Hindlimb muscle (tissue), 1 donor: Measurements from ENCODE around the gene C3orf33. TPM values are rescaled to one million over a fixed set of nuclear protein-coding genes. Genes with fewer than 3 reads are reported as not detected.
"Not testable (repeated sequence)": the region's sequence is repeated elsewhere in the genome, so short reads cannot be mapped to it uniquely, and the experiment has no call there.

Experiments used
- DNase-seq: peaks from one replicate; pipeline ENCODE4 v3.0.0-alpha.2; 2013
- polyA plus RNA-seq: library from polyadenylated mRNA; unstranded; fragments of 120-200 nt; gene quantifications from one replicate; pipeline ENCODE4 v1.2.1, GENCODE V29; 2013; ENCODE audit not compliant: insufficient read length

Gene C3orf33, protein sequence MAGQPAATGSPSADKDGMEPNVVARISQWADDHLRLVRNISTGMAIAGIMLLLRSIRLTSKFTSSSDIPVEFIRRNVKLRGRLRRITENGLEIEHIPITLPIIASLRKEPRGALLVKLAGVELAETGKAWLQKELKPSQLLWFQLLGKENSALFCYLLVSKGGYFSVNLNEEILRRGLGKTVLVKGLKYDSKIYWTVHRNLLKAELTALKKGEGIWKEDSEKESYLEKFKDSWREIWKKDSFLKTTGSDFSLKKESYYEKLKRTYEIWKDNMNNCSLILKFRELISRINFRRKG
- 3.8 TPM for polyA plus RNA-seq

DNA sequence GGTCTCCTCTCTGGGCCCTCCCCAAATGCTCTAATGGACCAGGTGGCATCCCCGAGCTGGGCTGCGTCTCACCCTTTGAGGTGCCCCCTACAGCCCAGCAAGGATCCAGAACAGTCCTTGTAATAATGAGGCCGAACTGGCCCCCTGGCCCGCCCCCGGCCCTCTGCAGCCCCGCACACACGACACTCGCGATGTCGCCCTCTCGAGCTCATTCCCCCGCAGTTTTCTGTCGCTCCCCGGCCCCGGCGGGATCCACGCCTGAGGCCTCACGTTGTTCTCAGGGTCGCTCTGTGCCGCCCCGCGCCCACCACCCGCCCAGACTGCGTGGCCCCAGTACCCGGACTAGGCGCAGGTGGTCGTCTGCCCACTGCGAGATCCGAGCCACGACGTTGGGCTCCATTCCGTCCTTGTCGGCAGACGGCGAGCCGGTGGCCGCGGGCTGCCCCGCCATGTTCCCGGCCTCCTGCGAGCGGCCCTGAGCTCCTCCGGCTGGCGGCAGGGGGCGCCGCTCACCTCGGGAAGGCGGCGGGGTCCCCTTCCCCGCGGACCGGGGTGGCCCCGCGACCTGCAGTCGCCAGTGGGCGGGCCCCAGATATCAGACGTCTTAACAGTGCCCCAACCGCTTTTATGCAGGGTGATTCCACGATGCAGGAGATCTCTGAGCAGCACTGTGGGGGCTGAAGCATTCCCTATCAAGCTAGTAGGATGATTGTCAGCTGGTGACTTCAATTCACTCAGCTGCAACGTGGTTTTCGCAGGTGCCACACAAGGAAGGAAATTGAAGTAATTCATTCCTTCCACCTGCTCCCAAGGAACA, at the start of gene C3orf33:
Gene C3orf33 (minus strand): TSS at position 477 of the 817 bp plus-strand sequence. CDS start 26 bp downstream, at position 451.
- peak; percentile 76 for DNase-seq

DNA sequence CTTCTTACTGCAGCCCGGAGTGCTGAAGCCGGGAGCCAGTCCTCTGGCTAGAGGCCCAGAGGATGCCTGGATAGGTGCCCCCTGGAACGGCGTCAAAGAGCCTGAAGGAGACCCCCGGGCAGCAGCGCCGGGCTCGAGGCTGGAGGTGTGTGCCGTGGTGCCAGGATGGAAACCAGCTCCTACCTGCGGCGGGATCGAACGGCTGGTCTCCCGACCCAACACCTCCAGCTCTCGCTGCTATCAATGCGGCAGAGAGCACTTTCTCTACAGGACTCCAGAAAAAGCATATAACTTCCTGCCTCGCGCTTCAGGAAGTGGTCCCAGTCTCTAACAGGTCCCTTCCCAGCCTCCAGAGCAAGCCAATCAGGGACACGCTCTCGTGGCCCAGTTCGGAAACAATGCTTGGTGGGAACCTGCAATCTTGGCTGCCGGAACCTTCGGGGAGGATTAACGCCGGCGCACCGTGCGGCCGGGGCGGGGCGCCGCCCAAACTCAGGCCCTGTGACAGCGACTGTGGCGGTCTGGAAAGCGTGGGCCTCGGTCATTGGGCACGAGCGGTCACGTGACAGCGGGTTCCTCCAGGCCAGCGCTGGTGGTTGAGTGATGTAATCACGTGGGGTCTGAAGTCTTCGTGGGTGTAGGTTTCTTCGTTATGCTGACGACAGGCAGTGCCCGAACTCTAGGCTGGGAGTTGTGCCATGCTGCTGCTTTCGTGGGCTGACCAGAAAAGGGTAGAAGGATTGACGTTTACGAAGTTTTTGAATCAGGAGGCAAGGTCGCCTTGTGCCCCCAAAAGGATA, 48.3 kb upstream of the C3orf33 start, which contains the start of gene SLC33A1:
Gene SLC33A1 (minus strand): TSS at position 287 of the 800 bp plus-strand sequence. CDS start 430 bp downstream, outside the sequence.
- DNase-seq = peak; percentile 100

DNA sequence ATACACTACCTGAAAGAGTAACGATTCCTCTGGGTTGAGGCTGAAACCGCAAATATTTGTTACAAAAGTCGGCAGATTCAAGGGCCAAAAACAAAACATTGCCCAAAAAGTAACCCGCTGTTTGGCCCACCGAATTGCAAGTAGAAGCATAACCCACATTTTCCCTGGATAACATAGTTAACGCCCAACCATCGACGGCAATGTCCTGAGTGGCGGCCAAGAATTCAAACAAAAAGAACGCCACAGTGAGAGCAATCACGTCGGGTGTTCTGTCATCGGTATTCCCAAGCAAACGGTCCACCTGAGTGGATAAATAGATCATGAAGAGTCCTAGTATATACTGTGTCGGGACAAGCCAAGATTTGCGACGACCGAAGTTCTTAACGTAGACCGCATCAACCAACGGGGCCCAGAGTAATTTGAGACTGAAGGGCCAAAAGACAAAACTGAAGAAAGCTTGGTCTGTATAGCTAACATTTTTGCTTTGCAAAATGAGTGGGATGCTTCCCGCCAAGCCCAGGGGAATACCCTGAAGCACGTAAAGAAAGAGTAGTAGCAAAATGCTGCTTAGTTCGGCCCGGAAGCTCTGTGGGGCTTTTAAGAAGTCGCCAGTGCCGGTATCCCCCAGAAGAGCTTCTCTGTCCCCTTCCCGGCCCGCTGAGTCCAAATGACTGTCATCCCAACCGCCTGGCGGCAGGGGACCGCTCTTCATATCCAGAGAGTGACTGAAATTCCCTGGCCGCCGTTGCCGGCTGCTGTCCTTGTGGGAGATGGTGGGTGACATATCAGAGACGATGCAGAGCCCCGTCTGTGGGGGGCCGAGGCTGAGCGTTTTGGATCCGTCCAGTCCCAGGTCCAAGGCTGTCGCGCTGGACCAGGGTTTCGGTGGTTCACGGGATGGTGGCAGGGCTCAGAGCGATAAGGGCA, 47.4 kb upstream of the C3orf33 start:
- no peak for DNase-seq

DNA sequence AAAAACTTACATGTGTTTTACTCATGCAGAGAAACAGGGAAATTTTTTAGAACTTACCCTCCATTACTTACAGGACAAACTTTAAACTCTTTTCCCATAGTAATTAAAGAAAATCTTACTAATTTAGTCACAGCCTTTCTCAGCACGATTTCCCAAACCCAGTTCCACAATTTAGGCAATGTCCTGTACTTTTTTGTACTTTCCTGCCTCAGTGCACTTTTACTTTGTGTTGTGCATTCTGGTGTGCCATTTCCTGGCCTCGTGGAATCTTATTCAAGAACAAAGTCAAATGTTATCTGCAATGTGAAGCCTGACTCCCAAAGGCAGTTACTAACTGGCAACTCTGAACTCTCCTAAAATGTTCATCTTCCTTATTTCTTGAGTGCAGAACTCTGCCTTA, 46.3 kb upstream of the C3orf33 start:
- no peak for DNase-seq

DNA sequence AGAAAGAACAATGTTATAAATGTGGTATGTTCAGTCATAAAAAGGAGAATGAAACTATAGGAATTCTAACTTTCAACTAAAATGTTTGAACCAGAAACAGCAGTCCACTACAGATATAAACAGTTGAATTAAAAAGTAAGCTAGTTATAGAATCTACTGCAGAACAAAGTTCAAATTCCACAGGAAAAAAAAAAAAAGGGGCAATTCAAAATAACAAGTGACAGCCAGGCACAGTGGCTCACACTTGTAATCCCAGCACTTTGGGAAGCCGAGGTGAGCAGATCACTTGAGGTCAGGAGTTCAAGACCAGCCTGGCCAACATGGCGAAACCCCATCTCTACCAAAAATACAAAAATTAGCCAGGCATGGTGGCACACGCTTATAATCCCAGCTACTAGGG, 43.3 kb upstream of the C3orf33 start:
- DNase-seq = not testable (repeated sequence)

DNA sequence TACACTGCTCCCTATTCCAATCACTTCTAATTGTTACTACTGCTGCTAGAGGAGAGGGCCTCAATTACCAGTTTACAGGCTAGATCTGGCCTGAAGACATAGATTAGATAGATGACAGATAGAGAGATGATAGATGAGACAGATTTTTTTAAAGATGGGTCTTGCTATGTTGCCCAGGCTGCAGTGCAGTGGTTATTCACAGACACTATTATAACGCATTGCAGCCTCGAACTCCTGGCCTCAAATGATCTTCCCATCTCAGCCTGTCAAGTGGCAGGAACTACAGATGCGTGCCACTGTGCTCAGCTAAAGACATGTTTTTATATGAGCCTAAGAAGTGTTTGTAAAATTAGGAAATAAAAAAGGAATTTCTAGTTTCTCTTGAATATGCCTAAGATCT, 41.9 kb upstream of the C3orf33 start:
- no peak for DNase-seq

DNA sequence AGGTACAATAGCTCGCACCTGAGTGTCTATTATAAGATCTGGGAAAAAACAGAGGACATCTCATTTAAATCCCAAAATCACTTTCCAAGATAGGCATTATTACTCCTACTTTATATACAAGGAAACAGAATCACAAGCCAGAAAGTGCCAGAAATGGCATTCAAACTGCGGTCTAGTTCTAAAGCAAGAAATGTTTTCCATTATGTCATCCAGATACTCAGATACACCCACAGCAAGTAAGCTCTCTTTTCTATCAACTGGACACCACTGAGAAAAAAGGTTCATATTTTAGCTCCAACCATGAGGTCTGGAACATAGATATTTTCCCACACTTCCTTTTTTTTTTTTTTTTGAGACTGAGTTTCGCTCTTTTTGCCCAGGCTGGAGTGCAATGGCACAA, 40.0 kb upstream of the C3orf33 start:
- DNase-seq = no peak

DNA sequence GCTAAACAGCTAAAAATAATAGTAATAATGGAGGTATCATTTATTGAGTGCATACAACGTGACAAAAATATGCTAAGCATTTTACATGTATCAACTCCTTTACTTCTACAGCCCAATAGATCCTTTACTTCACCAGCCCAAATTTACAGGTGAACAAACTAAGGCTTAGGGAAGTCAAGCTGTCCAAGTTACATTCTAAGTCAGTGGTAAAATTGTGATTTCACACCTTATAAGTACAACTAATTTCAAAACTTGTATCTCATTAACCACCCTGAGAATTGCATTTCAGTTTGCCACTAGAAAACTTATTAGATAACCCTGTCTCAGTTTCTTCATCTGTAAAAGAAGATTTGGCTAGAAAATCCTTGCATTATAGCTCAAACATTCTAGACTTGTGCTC, 37.5 kb upstream of the C3orf33 start:
- no peak for DNase-seq

DNA sequence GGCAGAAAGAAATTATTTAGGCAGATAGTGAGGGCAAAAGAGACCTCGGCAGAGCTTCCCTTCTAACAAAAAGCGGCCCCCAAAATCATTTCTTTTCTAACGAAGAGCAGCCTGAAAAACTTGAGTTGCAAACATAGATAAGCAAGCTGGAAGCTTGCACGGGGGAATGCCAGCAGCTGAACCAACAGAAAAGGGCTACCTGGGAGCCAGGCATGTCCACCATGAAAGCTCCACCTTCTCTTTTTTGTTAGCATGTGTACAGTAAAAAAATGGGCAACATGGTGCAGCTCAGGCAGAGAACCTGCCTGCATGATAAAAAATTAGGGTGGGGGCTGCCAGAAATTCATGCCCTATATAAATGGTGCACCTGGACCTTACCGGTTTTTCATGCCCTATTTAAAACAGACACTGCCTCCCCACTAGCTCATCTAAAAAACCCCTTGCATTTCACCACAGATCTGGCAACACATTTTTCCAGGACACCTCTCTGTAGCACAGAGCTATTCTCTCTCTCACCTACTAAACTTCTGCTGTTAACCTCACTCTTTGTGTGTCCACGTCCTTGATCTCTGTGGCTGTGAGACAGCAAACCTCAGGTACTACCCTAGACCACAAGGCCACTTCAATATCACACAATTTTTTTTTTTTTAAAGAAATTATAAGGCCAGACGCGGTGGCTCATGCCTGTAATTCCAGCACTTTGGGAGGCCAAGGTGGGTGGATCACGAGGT, 29.4 kb upstream of the C3orf33 start:
- DNase-seq = no peak

DNA sequence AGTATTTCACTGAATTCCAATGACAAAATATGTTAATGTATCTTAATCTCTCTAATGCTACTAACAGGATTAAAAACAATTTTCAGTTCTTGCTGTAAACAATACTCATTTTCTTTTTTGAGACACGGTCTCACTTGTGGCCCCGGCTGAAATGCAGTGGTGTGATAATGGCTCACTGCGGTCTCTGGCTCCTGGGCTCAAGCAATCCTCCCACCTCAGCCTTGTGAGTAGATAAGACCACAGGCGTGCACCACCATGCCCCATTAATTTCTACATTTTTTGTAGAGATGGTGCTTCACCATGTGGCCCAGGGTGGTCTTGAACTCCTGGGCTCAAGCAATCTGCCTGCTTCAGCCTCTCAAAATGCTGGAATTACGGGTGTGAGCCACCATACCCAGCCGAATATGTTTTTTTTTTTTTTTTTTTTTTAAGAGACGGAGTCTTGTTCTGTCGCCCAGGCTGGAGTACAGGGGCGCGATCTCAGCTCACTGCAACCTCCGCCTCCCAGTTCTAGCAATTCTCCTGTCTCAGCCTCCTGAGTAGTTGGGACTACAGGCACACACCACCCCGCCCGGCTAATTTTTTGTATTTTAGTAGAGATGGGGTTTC, 22.5 kb upstream of the C3orf33 start:
- DNase-seq = not testable (repeated sequence)

DNA sequence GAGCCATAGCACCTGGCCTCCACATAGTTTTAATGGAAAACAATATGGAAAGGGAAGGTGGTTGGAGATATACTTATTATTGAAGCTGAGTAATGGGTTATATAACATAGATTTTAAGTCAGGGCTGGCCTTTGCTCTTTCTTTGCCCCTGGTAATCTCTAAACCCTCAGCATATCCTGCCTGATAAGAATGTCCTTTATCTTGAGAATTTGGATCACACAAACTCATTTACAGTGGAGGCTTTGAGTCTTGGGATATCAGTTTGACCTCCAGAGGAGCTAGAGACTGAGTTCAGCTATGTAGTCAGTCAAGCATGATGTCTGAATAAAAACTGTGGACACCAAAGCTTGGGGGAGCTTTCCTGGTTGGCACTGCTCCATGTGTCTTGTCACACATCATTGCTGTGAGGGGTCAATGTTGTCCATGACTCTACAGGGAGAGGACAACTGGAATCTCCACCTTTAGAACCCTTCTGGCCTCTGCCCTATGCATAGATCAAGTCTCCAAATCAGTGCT, 9.0 kb upstream of the C3orf33 start:
- DNase-seq = no peak

DNA sequence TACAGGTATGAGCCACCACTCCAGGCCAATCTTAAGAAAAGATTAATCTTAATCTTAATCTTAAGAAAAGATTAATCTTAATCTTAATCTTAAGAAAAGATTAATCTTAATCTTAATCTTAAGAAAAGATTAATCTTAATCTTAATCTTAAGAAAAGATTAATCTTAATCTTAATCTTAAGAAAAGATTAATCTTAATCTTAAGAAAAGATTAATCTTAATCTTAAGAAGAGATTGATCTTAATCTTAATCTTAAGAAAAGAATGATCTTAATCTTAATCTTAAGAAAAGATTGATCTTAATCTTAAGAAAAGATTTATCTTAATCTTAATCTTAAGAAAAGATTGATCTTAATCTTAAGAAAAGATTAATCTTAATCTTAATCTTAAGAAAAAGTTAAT, 7.1 kb upstream of the C3orf33 start:
- DNase-seq = not testable (repeated sequence)

DNA sequence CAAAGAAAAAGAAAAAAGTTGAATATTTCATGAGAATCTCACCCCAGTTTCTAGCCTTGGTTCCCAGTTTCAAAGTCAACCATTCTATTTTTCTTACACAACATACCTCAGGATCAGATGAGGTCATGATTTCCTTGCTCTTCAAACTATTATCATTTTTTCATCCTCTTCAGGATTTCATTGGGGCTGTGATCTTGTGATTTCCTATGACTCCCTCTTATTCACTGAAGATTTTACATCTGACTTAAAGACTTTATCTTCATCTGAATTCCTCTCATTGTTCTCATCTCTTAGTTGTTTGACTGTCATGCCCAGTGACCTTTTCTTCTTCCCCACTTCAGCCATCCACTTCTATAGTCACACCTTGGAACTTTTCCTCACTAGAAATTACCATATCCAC, 3.1 kb upstream of the C3orf33 start:
- DNase-seq = no peak

DNA sequence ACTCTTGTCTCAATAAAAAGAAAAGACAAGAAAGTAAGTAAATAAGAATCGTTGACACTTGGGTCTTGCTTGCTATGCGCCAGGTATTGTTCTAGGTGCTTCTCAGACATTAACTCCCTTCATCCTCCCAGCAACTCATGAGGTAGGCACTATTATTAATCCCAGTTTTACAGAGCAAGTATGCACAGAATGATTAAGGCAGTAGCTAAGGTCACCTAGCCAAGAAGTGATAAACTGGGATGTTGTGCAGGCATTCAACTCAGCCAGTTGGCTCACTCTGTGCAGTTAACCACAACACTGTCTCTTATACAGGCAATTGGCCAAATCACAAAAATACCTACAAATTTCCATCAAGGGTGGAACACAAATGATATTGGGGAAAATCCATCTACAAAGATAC, 1.7 kb upstream of the C3orf33 start:
- no peak for DNase-seq

DNA sequence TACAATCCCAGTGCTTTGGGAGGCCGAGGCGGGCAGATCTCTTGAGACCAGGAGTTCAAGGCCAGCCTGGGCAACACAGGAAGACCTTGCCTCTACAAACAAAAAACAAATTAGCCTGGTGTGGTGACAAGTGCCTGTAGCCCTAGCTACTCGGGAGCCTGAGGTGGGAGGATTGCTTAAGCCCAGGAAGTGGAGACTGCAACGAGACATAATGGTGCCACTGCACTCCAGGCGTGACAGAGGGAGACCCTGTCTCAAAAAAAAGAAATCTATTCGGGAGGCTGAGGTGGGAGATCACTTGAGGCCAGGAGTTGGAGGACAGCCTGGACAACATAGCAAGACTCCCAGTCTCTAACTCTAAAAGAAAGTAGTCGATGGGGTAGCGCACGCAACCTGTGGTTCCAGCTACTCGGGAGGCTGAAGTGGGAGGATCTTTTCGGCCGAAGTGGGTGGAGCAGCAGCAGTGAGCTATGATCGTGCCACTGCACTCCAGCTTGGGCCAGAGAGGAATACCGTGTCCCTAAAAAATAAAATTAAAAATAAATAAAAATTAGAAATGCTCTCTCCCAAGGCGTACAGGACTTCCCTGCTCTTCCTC, 775 bp downstream of the C3orf33 start:
- DNase-seq = no peak

DNA sequence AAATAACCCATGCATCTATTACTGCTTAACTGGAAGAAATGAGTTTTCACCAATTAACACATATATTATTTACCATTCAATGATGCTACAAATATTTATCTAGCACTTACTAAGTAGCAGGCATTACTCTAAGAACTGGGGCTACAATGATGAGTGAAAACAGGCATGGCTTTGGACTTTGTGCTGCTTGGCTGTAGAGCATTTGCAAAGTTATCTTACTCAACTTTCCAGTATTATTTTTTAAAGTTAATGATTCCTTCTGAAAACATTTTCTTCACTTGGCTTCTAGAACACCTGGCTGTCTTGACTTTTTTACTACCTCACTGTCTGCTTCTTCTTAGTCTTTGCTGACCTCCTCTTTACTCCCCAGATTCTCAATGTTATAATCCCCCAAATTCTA, 1.8 kb downstream of the C3orf33 start:
- DNase-seq = no peak

DNA sequence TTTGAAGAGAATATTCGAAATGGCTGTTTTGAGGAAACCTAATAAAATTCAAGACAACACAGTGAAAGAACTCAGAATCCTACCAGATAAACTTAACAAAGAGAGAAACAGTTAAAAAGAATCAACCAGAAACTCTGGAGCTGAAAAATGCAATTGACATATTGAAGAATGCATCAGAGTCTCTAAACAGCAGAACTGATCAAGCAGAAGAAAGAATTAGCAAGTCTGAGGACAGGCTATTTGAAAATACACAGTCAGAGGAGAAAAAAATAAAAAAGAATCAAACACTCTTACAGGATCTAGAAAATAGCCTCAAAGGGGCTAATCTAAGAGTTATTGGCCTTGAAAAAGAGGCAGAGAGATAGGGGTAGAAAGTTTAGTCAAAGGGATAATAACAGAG, 13.5 kb downstream of the C3orf33 start:
- no peak for DNase-seq

DNA sequence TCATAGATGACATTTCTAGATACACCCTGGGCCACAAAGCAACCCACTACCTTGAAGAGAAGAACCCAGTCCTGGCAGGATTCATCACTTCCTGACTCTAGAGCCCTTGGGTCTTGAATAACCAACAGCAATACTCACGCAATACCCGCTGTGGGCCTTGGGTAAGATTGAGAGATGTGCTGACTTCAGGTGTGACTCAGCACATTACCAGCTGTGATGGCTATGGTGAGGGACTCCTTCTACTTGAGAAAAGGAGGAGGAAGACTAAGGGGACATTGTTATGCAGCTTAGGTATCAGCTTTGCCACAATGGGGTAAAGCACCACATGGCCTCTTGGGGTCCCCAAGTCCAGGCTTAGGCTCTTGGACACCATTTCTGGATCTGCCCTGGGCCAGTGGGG, 14.9 kb downstream of the C3orf33 start:
- DNase-seq = no peak

DNA sequence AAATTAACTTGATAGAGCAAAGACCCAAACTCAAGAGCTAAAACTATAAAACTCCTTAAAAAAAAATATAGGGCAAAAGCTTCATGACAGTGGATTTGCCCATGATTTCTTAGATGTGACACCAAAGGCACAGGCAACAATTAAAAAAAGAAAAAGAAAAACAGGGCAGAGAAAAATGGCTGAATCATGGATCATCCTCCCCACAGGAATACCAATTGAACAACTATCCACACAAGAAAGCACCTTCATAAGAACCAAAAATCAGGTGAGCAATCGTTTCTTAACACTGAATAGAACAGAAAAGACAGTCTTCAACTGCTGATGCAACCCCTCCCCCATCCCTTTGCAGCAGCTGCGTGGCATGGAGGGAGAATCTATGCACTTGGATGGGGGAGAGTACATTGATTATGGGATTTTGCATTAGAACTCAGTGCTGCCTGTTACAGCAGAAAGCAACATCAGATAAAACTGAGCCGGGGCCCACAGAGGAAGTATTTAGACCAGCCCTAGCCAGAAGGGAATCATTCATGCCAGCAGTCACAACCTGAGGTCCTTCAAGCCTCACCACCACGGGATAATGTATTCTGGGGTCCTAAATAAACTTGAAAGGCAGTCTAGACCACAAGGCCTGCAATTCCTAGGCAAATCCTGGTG, 15.7 kb downstream of the C3orf33 start:
- no peak for DNase-seq
